Myocyte (in vitro differentiated cells): Measurements from ENCODE around the gene DCANP1. TPM values are rescaled to one million over a fixed set of nuclear protein-coding genes. Genes with fewer than 3 reads are reported as not detected.

Experiments
- total RNA-seq: library from RNA; depleted of rRNA; stranded (reverse); fragments of >200 nt; gene quantifications from 2 replicates; pipeline ENCODE4 v1.2.3, GENCODE V29; 2014

DCANP1 gene
- total RNA-seq, 1 donor from 2014 or later: not detected

Other genes with a start within 250 kb of the DCANP1 start
- 141 and 165 TPM in 2 replicates for gene MACROH2A1, start 48.1 kb downstream of the DCANP1 start, total RNA-seq
- not detected in 2 replicates for gene TIFAB, start 5.0 kb upstream of the DCANP1 start, total RNA-seq
- not detected in 2 replicates for gene NEUROG1, start 88.6 kb upstream of the DCANP1 start, total RNA-seq
- not detected in 2 replicates for gene CXCL14, start 131.6 kb upstream of the DCANP1 start, total RNA-seq